HepG2 (cell line): ENCODE measurements around the gene EPB41L2.

Experiments
- CERS6 ChIP-seq: sonication (generic); formaldehyde crosslinking; IDR thresholded peaks from 2 replicates; pipeline ENCODE4 v1.5.0; 2020; ENCODE audit warnings: missing genetic modification reagents
- ELF4 ChIP-seq: sonication (generic); formaldehyde crosslinking; IDR thresholded peaks from 2 replicates; pipeline ENCODE4 v1.5.0; 2020; ENCODE audit warnings: missing genetic modification reagents, mild to moderate bottlenecking, moderate library complexity, borderline replicate concordance
- ETS1 ChIP-seq: sonication (generic); formaldehyde crosslinking; IDR thresholded peaks from 2 replicates; pipeline ENCODE4 v1.4.0; 2020; ENCODE audit warnings: missing genetic modification reagents
- HNRNPH1 ChIP-seq: fragments of 200-400 bp; formaldehyde crosslinking; optimal IDR thresholded peaks from 2 replicates; pipeline ENCODE3; 2017; ENCODE audit warnings: mild to moderate bottlenecking, low read depth, low read length
- RBAK ChIP-seq: sonication (generic); formaldehyde crosslinking; IDR thresholded peaks from 2 replicates; pipeline ENCODE4 v1.5.1; 2020; ENCODE audit warnings: mild to moderate bottlenecking, missing genetic modification reagents
- TCF7L2 ChIP-seq: IDR thresholded peaks from 2 replicates; pipeline ENCODE4 v1.6.1; 2011; ENCODE audit warnings: mild to moderate bottlenecking, low read depth, low read length, moderate library complexity
- YY1 ChIP-seq: IDR thresholded peaks from 2 replicates; pipeline ENCODE4 v1.6.1; 2011; ENCODE audit warnings: low read length, low read depth, moderate library complexity, mild to moderate bottlenecking; ENCODE audit not compliant: insufficient read depth, insufficient replicate concordance
- ZBTB33 ChIP-seq: sonication (generic); formaldehyde crosslinking; IDR thresholded peaks from 2 replicates; pipeline ENCODE4 v1.4.0; 2020; ENCODE audit warnings: missing genetic modification reagents
- ZNF275 ChIP-seq: sonication (generic); formaldehyde crosslinking; IDR thresholded peaks from 2 replicates; pipeline ENCODE4 v1.8.0; 2022; ENCODE audit warnings: missing genetic modification reagents, mild to moderate bottlenecking, inconsistent platforms, borderline replicate concordance

- TF ChIP-seq ETS1 (CRISPR knock-in tag) (no peak), ELF4 (CRISPR knock-in tag) (no peak), RBAK (no peak), CERS6 (CRISPR knock-in tag) (no peak), YY1 (no peak), HNRNPH1 (no peak), ZBTB33 (CRISPR knock-in tag) (no peak), TCF7L2 (no peak), ZNF275 (CRISPR knock-in tag) (no peak)
These were observed 135.7 kb downstream of the EPB41L2 start for GRCh38 chr6:130927305-130927704.
